ENCODE data around the gene SEMA5B. TPM values are rescaled to one million over a fixed set of nuclear protein-coding genes. Genes with fewer than 3 reads are reported as not detected.

Gene SEMA5B
- total and polyA plus RNA-seq, 9 of the 15 experiments (the other 6 are each of a cell fraction or from before 2014, with no cell fraction given): not detected

- TF ChIP-seq GTF2E2 (tag; IDR thresholded peaks at IDR 0.05): no peak
- TF ChIP-seq FOXP1 (CRISPR knock-in tag; IDR thresholded peaks at IDR 0.05): no peak
- no peak for TF ChIP-seq PTRF (tag; IDR thresholded peaks at IDR 0.05)
- TF ChIP-seq ETV6 (IDR thresholded peaks at IDR 0.05; ENCODE audit: borderline replicate concordance in 1 of 2, low read depth in 2 of 2, low read length in 1 of 2): no peak
- TF ChIP-seq ETV6 (CRISPR knock-in tag; IDR thresholded peaks at IDR 0.05; ENCODE audit: borderline replicate concordance): no peak
- TF ChIP-seq ZNF444 (CRISPR knock-in tag; IDR thresholded peaks at IDR 0.05): no peak
- TF ChIP-seq ATF6 (CRISPR knock-in tag; IDR thresholded peaks at IDR 0.05): no peak
- TF ChIP-seq ZNF395 (CRISPR knock-in tag; IDR thresholded peaks at IDR 0.05): no peak
- no peak for TF ChIP-seq RBM22 (IDR thresholded peaks at IDR 0.05; ENCODE audit: low read depth, low read length, poor library complexity, severe bottlenecking)
- TF ChIP-seq MLX (CRISPR knock-in tag; conservative IDR thresholded peaks at IDR 0.05): no peak
Measured at GRCh38 chr3:122917412-122917811, 110.2 kb downstream of the SEMA5B start (continued).

All from K562 (cell line).